IPS-20b (cell line): Measurements from ENCODE around the gene PLXDC2.

ENCODE experiments used
- H3K27ac ChIP-seq: one replicate; pipeline ENCODE4 v1.5.1; 2013; ENCODE audit warnings: low read length
- H3K27me3 ChIP-seq: 2 replicates; pipeline ENCODE4 v1.6.1; 2013; ENCODE audit warnings: mild to moderate bottlenecking, low read length, inconsistent platforms; ENCODE audit not compliant: insufficient read depth
- H3K36me3 ChIP-seq: 2 replicates; pipeline ENCODE4 v1.6.1; 2013; ENCODE audit warnings: low read depth, mild to moderate bottlenecking, inconsistent platforms, low read length, moderate library complexity; ENCODE audit not compliant: insufficient read depth
- H3K4me1 ChIP-seq: 2 replicates; pipeline ENCODE4 v1.6.1; 2013; ENCODE audit warnings: mild to moderate bottlenecking, control low read depth, inconsistent platforms, low read length, moderate library complexity; ENCODE audit not compliant: insufficient read depth
- H3K4me3 ChIP-seq: 2 replicates; pipeline ENCODE4 v1.5.1; 2013; ENCODE audit warnings: mild to moderate bottlenecking, low read length, inconsistent platforms
- H3K9ac ChIP-seq: 2 replicates; pipeline ENCODE4 v1.6.1; 2013; ENCODE audit warnings: low read depth, mild to moderate bottlenecking, inconsistent platforms, low read length, moderate library complexity
- H3K9me3 ChIP-seq: 2 replicates; pipeline ENCODE4 v1.6.1; 2013; ENCODE audit warnings: mild to moderate bottlenecking, low read depth, low read length, inconsistent platforms; ENCODE audit not compliant: insufficient read depth

The PLXDC2 gene

DNA sequence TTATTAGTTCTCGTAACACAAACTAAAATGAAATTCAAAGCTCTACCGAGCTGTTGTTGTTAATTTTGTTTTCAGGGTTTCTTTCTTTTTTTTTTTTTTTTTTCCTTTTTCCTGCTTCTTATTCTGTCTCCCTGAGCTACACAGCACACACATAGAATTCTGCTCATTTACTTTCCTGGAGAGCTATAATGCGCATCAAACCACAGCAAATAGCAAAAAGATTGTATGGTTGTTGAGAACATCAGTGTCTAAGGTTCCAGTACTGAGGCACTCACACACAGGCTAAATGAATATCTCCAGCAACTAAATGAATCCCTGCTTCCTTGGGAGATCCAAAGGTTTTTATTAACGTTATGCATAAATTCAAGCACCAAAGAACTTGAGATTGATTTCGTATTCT is 418.3 kb downstream of the PLXDC2 start:
- Histone ChIP-seq H3K4me1 (peaks cover 5% of the 10 kb centered on the region; the same call in 1 of the 2 replicates), H3K27me3 (no peaks in the 10 kb centered on the region), H3K9ac (no peak overlapping the region), H3K27ac (no peak overlapping the region), H3K9me3 (no peaks in the 10 kb centered on the region), H3K4me3 (no peak overlapping the region), H3K36me3 (no peaks in the 10 kb centered on the region)

DNA sequence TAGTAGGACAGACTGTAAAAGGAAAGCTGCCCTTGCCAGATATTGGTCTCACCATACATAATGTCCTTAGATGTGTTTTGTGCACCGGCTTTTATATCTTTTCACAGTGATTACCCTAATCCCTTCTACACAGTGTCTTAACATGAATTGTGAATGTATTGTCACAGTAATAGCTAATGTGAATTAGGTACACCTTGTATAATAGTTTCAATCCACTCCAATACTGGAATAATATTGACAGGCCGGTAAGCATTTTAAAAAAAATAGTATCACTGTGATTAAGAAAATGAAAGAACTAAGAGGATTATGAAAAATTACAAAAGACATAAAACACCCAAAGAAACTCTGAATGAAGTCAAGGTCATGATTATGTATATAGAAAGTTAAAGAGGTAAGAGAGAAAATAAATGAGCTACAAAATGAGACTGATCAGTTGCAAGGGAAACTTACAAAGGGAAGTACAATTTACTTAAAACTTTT is 420.9 kb downstream of the PLXDC2 start:
- no peak overlapping the region for H3K27ac ChIP-seq
- peaks cover 5% of the 10 kb centered on the region; the same call in 1 of the 2 replicates for H3K4me1 ChIP-seq
- no peaks in the 10 kb centered on the region for H3K9me3 ChIP-seq
- no peak overlapping the region for H3K4me3 ChIP-seq
- H3K36me3 ChIP-seq = no peaks in the 10 kb centered on the region
- H3K27me3 ChIP-seq = no peaks in the 10 kb centered on the region
- no peak overlapping the region for H3K9ac ChIP-seq

DNA sequence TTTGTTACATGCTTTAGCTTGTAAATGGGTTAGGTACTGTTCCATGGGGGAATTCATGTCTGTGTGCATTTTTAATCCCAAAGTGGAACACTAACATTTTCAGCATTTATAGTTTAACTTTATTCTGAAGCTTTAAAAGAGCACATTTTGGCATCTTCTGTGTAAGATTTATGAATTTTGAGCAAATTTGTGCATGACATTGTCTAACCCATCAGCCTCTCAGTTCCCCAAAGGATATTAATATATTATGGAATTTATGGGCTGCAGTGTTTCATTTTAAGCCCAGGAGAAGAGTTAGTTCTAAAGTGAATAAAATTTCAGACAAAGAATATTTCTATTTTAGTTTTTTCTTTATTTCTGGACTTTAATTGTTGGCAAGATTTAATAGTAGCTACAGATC is 421.4 kb downstream of the PLXDC2 start:
- H3K9ac ChIP-seq = no peak overlapping the region
- H3K4me1 ChIP-seq = peaks cover 5% of the 10 kb centered on the region; the same call in 1 of the 2 replicates
- no peak overlapping the region for H3K4me3 ChIP-seq
- no peaks in the 10 kb centered on the region for H3K9me3 ChIP-seq
- no peak overlapping the region for H3K27ac ChIP-seq
- no peaks in the 10 kb centered on the region for H3K36me3 ChIP-seq
- H3K27me3 ChIP-seq = no peaks in the 10 kb centered on the region

DNA sequence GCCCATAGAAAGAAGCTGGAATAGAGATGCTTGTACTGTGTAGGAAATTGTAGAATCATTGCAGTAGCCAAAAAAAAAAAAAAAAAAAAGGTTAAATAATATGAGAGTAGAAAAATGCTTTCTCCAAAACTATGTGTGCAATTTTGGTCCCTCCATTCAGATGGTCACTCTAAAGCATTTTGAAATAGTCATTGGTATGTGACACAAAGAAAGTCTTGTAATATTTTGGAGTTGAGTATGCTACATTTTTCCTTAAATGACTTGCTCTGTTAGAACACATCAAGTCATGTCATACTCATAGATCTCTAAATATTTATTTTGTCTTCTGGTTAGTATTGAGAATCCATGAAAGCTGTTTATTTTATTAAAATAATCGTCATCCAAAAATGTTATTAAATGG is 424.4 kb downstream of the PLXDC2 start:
- Histone ChIP-seq H3K27me3 (no peaks in the 10 kb centered on the region), H3K36me3 (peaks cover 7% of the 10 kb centered on the region; the same call in 1 of the 2 replicates), H3K9ac (no peak overlapping the region), H3K27ac (no peak overlapping the region), H3K4me1 (no peaks in the 10 kb centered on the region), H3K9me3 (no peaks in the 10 kb centered on the region), H3K4me3 (no peak overlapping the region)

DNA sequence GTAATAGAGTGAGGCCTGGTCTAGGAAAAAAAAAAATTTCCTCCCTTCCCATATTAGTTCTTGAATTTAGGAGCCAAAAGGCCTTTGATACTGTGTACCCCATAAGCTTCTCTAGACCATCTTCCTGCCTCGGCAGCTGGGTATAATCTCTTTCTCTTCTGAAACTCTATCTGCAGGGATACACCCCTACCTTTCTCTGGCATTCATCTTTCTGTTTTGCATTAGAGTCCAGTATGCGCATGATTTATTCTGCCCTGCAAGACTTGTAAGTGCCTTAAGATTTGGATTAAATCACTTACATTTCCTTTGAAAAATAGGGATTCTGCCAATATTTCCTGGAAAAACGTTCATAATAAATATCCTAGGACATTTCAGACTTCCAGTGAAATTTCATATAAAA is 431.2 kb downstream of the PLXDC2 start:
- Histone ChIP-seq H3K9me3 (no peaks in the 10 kb centered on the region), H3K4me3 (no peak overlapping the region), H3K27me3 (no peaks in the 10 kb centered on the region), H3K9ac (no peak overlapping the region), H3K36me3 (peaks cover 19% of the 10 kb centered on the region; the same call in 1 of the 2 replicates), H3K27ac (no peak overlapping the region), H3K4me1 (peaks cover 4% of the 10 kb centered on the region; the same call in 1 of the 2 replicates)

DNA sequence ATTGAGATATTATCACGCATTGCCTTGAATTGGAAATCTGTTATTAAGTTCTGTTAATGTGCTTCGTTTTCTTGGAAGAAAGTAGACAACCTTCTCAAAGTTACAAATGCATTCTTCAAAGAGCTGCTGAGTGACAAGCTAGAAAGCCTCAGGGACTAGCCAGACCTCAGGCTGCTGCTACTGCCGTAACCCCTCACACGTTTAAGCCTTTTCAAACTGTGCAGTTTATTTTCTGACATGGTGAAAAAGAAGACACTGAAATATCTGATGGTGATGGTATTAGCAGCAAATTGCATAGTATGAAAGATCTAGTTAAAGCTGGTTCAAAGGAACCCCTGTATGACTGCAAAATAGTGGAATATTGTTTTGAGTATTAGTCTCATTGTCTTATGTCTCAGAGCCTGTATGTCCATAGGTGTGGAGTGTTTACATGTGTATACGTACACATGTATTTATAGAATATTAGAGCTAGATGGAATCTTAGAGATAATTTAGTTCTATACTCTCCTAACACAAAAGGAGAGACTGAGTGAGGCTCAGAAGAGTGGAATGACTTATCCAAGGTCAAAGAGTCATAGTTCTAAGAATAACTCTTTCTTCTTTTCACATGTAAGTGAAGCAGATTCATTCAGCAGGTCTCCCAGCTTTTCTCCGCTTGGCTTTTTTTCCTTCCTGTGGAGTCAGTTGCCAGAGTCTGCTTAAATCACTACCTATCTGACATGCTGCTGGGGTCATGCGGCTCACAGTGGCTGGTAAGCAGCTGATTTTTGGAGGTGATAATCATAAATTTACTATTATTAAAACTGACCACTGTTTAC is 431.9 kb downstream of the PLXDC2 start:
- H3K36me3 ChIP-seq = peaks cover 19% of the 10 kb centered on the region; the same call in 1 of the 2 replicates
- H3K27me3 ChIP-seq = no peaks in the 10 kb centered on the region
- H3K27ac ChIP-seq = no peak overlapping the region
- no peak overlapping the region for H3K9ac ChIP-seq
- H3K4me3 ChIP-seq = no peak overlapping the region
- H3K4me1 ChIP-seq = peaks cover 4% of the 10 kb centered on the region; the same call in 1 of the 2 replicates
- no peaks in the 10 kb centered on the region for H3K9me3 ChIP-seq

DNA sequence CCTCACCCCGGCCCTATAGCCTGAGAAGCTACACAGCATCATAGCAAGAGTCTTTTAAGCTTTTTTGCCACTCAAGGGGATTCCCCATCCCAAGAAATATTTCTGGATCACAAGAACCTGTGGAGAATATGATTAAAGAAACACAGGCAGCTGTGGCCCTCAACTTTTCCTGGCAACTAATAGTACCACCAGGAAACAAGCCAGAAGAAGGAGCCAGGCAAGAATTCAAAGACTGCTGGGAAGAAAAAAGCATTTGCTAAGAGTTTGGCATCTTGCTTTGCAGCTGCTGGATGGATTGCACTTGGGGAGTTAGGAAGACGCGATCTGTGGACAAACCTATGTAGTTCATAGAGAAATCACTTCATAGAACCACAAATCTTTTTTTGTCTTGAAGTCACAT is 437.8 kb downstream of the PLXDC2 start:
- no peak overlapping the region for H3K27ac ChIP-seq
- no peak overlapping the region for H3K9ac ChIP-seq
- H3K9me3 ChIP-seq = no peaks in the 10 kb centered on the region
- H3K4me1 ChIP-seq = peaks cover 14% of the 10 kb centered on the region
- H3K4me3 ChIP-seq = no peak overlapping the region
- 0 out of 2 replicates have a peak, but pooled peaks cover 6% of the 10 kb centered on the region for H3K36me3 ChIP-seq
- H3K27me3 ChIP-seq = no peaks in the 10 kb centered on the region

DNA sequence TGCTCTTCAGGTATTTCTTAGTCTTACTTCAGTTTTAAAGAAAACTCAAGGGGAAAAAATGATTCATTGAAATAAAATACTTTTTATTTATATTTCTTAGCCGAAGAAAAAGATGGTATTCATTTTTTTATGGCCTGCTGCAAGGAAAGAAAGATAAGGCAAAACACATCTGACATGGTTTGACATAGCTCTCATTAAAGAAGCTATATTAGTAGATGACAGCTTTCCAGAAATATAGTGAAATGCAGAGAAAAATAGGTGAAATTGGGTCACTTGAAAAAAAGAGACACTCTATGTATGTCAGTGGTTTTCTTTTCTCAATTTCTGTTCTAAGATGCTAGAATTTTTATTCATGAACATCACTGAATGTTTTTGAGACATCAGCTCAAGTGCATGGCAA is 438.3 kb downstream of the PLXDC2 start:
- Histone ChIP-seq H3K27ac (no peak overlapping the region), H3K9ac (no peak overlapping the region), H3K36me3 (0 out of 2 replicates have a peak, but pooled peaks cover 2% of the 10 kb centered on the region), H3K4me3 (no peak overlapping the region), H3K4me1 (peaks cover 14% of the 10 kb centered on the region), H3K9me3 (no peaks in the 10 kb centered on the region), H3K27me3 (no peaks in the 10 kb centered on the region)

DNA sequence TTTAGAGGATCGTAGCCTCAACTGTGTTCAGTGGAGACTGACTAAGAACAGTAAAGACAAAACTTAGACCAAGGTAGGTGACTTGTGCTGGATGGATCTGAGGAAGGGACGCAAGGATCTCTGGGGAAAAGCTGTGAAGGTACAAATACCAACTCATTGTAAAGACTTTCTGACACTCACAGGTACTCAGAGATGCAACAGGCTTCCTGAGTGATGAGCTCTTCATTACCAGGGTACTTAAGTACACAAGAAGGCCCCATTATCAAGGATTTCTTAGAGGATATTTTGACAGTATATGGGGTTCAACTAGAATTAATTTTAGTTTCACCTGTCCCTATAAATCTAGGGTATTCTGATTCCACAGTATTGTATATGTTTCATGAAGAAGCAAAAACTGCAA is 440.7 kb downstream of the PLXDC2 start:
- Histone ChIP-seq H3K9me3 (no peaks in the 10 kb centered on the region), H3K4me3 (peak overlapping the region; percentile 35; the same call in 1 of the 2 replicates), H3K36me3 (no peaks in the 10 kb centered on the region), H3K9ac (peak overlapping the region; percentile 8; the same call in 1 of the 2 replicates), H3K27me3 (no peaks in the 10 kb centered on the region), H3K4me1 (peaks cover 14% of the 10 kb centered on the region), H3K27ac (peak overlapping the region; percentile 35)

DNA sequence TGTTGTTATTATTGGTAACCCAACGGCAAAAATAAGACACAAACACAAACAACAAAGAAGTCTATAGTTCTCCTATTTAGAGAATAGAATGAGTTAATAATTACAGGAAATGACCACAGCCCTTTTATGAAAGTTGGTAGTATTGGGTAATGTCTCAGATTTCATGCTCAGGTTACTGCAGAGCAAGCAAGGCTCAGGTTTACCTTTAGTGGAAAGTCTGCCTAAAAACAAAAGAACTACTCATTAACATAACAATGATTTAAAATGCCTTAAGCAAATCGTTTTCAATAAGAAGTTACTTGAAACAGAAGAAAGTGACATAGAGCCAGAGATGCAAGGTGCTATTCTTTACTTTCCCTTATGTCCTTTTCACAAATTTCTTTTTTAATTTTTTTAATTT is 441.2 kb downstream of the PLXDC2 start:
- Histone ChIP-seq H3K27ac (peak overlapping the region; percentile 35), H3K4me3 (peak overlapping the region; percentile 35; the same call in 1 of the 2 replicates), H3K4me1 (peaks cover 14% of the 10 kb centered on the region), H3K9ac (peak overlapping the region; percentile 8; the same call in 1 of the 2 replicates), H3K27me3 (no peaks in the 10 kb centered on the region), H3K9me3 (peaks cover 1% of the 10 kb centered on the region; the same call in 1 of the 2 replicates), H3K36me3 (no peaks in the 10 kb centered on the region)

DNA sequence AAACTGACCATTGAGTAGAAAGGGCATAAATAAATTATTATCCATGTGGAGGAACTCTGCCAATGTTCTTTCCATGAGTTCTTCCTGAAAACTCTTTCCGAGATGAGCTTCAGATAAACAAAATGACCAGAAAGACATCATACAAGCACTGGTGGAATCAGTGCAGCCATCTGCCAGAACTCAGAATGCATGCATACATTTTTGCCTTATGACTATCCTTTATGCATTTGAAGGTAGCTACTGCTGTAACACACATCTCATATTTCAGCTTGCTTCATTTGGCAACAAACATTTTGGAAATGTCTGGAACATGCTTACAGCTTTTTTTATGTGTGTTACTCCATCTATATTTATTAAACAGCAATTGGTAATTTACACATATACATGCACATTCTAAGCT is 448.9 kb downstream of the PLXDC2 start:
- Histone ChIP-seq H3K4me1 (no peaks in the 10 kb centered on the region), H3K9me3 (peaks cover 7% of the 10 kb centered on the region; the same call in 1 of the 2 replicates), H3K9ac (no peak overlapping the region), H3K36me3 (no peaks in the 10 kb centered on the region), H3K4me3 (no peak overlapping the region), H3K27ac (no peak overlapping the region), H3K27me3 (no peaks in the 10 kb centered on the region)

DNA sequence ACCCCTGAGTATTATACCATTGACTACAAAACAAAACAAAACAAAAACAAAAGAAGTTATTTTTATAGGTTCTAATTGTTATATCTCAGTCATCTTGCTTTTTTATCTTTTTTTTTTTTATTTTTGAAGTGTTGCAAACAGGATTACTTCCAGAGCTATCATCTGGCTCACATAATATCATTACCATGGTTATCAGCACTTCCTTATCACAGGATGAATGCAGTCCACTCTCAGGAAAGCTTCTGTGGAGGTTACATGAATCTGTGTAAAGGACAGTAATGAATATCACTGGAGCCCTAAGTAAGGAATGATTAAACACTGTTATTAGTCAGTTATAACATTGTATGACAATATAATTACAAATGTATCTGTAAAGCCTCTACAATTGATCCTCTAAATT is 451.5 kb downstream of the PLXDC2 start:
- H3K9ac ChIP-seq = no peak overlapping the region
- no peaks in the 10 kb centered on the region for H3K36me3 ChIP-seq
- H3K4me1 ChIP-seq = no peaks in the 10 kb centered on the region
- H3K27me3 ChIP-seq = no peaks in the 10 kb centered on the region
- no peak overlapping the region for H3K27ac ChIP-seq
- no peak overlapping the region for H3K4me3 ChIP-seq
- peaks cover 3% of the 10 kb centered on the region; the same call in 1 of the 2 replicates for H3K9me3 ChIP-seq
